ENCODE results near the gene ARAP2. TPM values are rescaled to one million over a fixed set of nuclear protein-coding genes. Genes with fewer than 3 reads are reported as not detected.

ARAP2 gene
- total and polyA plus RNA-seq, 2 of the 13 experiments (the other 11 are each of a cell fraction or from before 2014, with no cell fraction given), result 0.37 to 1.4 TPM

DNA sequence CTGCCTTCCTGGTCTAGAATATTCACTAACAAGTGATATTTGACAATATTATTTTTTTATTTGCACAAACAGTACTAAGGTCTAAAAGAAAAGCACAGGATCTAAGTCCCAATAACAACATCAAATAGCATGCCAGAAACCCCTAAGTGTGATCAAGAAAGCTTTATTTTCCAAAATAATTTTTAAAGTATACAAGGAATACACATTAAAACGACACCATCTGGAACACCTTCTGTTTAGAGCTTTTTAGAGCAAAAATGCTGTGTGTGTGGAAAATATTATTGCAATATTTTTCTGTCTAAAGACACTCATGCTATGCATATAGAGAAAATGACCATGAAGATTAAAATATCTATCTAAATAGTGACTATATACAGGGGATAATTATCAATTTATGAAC, 103.1 kb downstream of the ARAP2 start:
- Histone ChIP-seq H3K79me2 (ENCODE audit: insufficient read depth, low read length) (no peaks in the 10 kb centered on the region), H3K27ac (ENCODE audit: extremely low read length, insufficient read depth, low read length) (no peak overlapping the region), H4K20me1 (ENCODE audit: insufficient read depth, low read length) (no peaks in the 10 kb centered on the region), H3K9me3 (ENCODE audit: low read length) (no peaks in the 10 kb centered on the region), H3K4me2 (ENCODE audit: low read depth, low read length) (no peak overlapping the region), H3K9ac (ENCODE audit: insufficient read depth, low read depth, low read length) (no peak overlapping the region), H3K4me1 (ENCODE audit: insufficient read depth, low read length) (no peaks in the 10 kb centered on the region), H3K27me3 (ENCODE audit: control insufficient read depth in 1 of 2, insufficient read depth in 2 of 2, low read length in 2 of 2) (no peaks in the 10 kb centered on the region), H2AFZ (ENCODE audit: low read length) (no peak overlapping the region), H3K4me3 (replicated peaks in 1 of 3; ENCODE audit: insufficient read depth in 1 of 3, low read depth in 2 of 3, low read length in 3 of 3) (no peak overlapping the region), H3K36me3 (replicated peaks in 1 of 2; ENCODE audit: control insufficient read depth in 1 of 2, insufficient read depth in 2 of 2, low read length in 2 of 2) (no peaks in the 10 kb centered on the region)
- intact Hi-C loops (cut with micrococcal nuclease; ENCODE audit: unreplicated experiment) (no loop called here), in situ Hi-C loops (cut with HindIII; ENCODE audit: extremely low pct_ligation_motif_present, low pct_unique_long_range_greater_than_20kb) (no loop called here)
- FAIRE-seq, result no peak
- POLR2A ChIA-PET, result no interaction called here
- CTCF ChIA-PET (ENCODE audit: low intra/inter-chr PET ratio, low total read pairs), result no interaction called here
- DNase-seq (ENCODE audit: low spot score), result no peak
- 12% methylated on average over 1 of the region's 1 CpG for WGBS (ENCODE audit: low lambda C conversion rate)
- no peak for ATAC-seq
- BruUV-seq (replicated peaks), result no TSS peak
- no peak for TF ChIP-seq HDAC2 (CRISPR knock-in tag; IDR thresholded peaks at IDR 0.05)
- TF ChIP-seq SIN3A (IDR thresholded peaks at IDR 0.05; ENCODE audit: borderline replicate concordance, low read depth, low read length), result no peak
- TF ChIP-seq, protein P1, sequence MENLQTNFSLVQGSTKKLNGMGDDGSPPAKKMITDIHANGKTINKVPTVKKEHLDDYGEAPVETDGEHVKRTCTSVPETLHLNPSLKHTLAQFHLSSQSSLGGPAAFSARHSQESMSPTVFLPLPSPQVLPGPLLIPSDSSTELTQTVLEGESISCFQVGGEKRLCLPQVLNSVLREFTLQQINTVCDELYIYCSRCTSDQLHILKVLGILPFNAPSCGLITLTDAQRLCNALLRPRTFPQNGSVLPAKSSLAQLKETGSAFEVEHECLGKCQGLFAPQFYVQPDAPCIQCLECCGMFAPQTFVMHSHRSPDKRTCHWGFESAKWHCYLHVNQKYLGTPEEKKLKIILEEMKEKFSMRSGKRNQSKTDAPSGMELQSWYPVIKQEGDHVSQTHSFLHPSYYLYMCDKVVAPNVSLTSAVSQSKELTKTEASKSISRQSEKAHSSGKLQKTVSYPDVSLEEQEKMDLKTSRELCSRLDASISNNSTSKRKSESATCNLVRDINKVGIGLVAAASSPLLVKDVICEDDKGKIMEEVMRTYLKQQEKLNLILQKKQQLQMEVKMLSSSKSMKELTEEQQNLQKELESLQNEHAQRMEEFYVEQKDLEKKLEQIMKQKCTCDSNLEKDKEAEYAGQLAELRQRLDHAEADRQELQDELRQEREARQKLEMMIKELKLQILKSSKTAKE (CRISPR knock-in tag; IDR thresholded peaks at IDR 0.05; ENCODE audit: borderline replicate concordance), result no peak
- no peak for TF ChIP-seq SRSF9 (IDR thresholded peaks at IDR 0.05; ENCODE audit: borderline replicate concordance, insufficient read depth, low read depth, low read length, poor library complexity, severe bottlenecking)
- TF ChIP-seq, protein P2, sequence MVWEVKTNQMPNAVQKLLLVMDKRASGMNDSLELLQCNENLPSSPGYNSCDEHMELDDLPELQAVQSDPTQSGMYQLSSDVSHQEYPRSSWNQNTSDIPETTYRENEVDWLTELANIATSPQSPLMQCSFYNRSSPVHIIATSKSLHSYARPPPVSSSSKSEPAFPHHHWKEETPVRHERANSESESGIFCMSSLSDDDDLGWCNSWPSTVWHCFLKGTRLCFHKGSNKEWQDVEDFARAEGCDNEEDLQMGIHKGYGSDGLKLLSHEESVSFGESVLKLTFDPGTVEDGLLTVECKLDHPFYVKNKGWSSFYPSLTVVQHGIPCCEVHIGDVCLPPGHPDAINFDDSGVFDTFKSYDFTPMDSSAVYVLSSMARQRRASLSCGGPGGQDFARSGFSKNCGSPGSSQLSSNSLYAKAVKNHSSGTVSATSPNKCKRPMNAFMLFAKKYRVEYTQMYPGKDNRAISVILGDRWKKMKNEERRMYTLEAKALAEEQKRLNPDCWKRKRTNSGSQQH (CRISPR knock-in tag; IDR thresholded peaks at IDR 0.05; ENCODE audit: low read depth), result no peak
- TF ChIP-seq ZSCAN20 (CRISPR knock-in tag; IDR thresholded peaks at IDR 0.05; ENCODE audit: borderline replicate concordance), result no peak
- no peak for TF ChIP-seq GMEB1 (CRISPR knock-in tag; IDR thresholded peaks at IDR 0.05; ENCODE audit: borderline replicate concordance)
- no peak for TF ChIP-seq ZNF446 (CRISPR knock-in tag; IDR thresholded peaks at IDR 0.05)
- TF ChIP-seq, protein P3, sequence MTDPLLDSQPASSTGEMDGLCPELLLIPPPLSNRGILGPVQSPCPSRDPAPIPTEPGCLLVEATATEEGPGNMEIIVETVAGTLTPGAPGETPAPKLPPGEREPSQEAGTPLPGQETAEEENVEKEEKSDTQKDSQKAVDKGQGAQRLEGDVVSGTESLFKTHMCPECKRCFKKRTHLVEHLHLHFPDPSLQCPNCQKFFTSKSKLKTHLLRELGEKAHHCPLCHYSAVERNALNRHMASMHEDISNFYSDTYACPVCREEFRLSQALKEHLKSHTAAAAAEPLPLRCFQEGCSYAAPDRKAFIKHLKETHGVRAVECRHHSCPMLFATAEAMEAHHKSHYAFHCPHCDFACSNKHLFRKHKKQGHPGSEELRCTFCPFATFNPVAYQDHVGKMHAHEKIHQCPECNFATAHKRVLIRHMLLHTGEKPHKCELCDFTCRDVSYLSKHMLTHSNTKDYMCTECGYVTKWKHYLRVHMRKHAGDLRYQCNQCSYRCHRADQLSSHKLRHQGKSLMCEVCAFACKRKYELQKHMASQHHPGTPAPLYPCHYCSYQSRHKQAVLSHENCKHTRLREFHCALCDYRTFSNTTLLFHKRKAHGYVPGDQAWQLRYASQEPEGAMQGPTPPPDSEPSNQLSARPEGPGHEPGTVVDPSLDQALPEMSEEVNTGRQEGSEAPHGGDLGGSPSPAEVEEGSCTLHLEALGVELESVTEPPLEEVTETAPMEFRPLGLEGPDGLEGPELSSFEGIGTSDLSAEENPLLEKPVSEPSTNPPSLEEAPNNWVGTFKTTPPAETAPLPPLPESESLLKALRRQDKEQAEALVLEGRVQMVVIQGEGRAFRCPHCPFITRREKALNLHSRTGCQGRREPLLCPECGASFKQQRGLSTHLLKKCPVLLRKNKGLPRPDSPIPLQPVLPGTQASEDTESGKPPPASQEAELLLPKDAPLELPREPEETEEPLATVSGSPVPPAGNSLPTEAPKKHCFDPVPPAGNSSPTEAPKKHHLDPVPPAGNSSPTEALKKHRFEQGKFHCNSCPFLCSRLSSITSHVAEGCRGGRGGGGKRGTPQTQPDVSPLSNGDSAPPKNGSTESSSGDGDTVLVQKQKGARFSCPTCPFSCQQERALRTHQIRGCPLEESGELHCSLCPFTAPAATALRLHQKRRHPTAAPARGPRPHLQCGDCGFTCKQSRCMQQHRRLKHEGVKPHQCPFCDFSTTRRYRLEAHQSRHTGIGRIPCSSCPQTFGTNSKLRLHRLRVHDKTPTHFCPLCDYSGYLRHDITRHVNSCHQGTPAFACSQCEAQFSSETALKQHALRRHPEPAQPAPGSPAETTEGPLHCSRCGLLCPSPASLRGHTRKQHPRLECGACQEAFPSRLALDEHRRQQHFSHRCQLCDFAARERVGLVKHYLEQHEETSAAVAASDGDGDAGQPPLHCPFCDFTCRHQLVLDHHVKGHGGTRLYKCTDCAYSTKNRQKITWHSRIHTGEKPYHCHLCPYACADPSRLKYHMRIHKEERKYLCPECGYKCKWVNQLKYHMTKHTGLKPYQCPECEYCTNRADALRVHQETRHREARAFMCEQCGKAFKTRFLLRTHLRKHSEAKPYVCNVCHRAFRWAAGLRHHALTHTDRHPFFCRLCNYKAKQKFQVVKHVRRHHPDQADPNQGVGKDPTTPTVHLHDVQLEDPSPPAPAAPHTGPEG (CRISPR knock-in tag; IDR thresholded peaks at IDR 0.05), result no peak
- TF ChIP-seq KLF16 (CRISPR knock-in tag; IDR thresholded peaks at IDR 0.05), result no peak
- TF ChIP-seq SATB2 (CRISPR knock-in tag; IDR thresholded peaks at IDR 0.05), result no peak
